ENCODE results near the gene KIF21A. TPM values are rescaled to one million over a fixed set of nuclear protein-coding genes. Genes with fewer than 3 reads are reported as not detected.

KIF21A gene
- total RNA-seq, 2 donors from 2014 or later = 32.3 to 35.3 TPM

- H3K4me3 ChIP-seq (ENCODE audit: low read length) = no peak overlapping the region
- no peaks in the 10 kb centered on the region for H3K4me1 ChIP-seq (ENCODE audit: control insufficient read depth, insufficient read depth, low read length)
- Mint-ChIP-seq H3K9me3 (no peaks in the 10 kb centered on the region), H3K4me3 (no peak overlapping the region), H3K36me3 (ENCODE audit: low read depth) (no peaks in the 10 kb centered on the region), H3K4me1 (peaks cover 1% of the 10 kb centered on the region), H3K27me3 (ENCODE audit: insufficient read depth) (no peaks in the 10 kb centered on the region), H3K27ac (no peak overlapping the region)
- no peak overlapping the region for H3K27ac ChIP-seq (ENCODE audit: low read depth, low read length)
- no peak overlapping the region for H3K9ac ChIP-seq (ENCODE audit: extremely low read depth, low read length, poor library complexity, severe bottlenecking)
- DNase-seq = peak; percentile 71
- no peaks in the 10 kb centered on the region for H3K27me3 ChIP-seq (ENCODE audit: control insufficient read depth, insufficient read depth, low read length, poor library complexity, severe bottlenecking)
- TF ChIP-seq CTCF (conservative IDR thresholded peaks at IDR 0.05) = peak; percentile 82
- 38 to 40% methylated on average over 5 to 8 of the region's 8 CpGs for WGBS, 2 experiments (ENCODE audit: insufficient coverage in 1 of 2, insufficient read length in 1 of 2)
- no peaks in the 10 kb centered on the region for H3K9me3 ChIP-seq (ENCODE audit: control insufficient read depth, low read length)
- no peaks in the 10 kb centered on the region for H3K36me3 ChIP-seq (ENCODE audit: control insufficient read depth, insufficient read depth, low read length)
Observed at GRCh38 chr12:39272871-39273655, 169.9 kb downstream of the KIF21A start.

GRCh38 chr12:39269492-39269891 lies 173.4 kb downstream of the KIF21A start:
- no peak overlapping the region for H3K9ac ChIP-seq (ENCODE audit: extremely low read depth, low read length, poor library complexity, severe bottlenecking)
- 93 to 95% methylated on average over 4 to 5 of the region's 5 CpGs for WGBS, 2 experiments (ENCODE audit: insufficient coverage in 1 of 2, insufficient read length in 1 of 2)
- no peak for TF ChIP-seq CTCF (conservative IDR thresholded peaks at IDR 0.05)
- H3K27ac ChIP-seq (ENCODE audit: low read depth, low read length) = no peak overlapping the region
- H3K9me3 ChIP-seq (ENCODE audit: control insufficient read depth, low read length) = no peaks in the 10 kb centered on the region
- Mint-ChIP-seq H3K4me1 (peaks cover 1% of the 10 kb centered on the region), H3K9me3 (peaks cover 3% of the 10 kb centered on the region), H3K36me3 (ENCODE audit: low read depth) (no peaks in the 10 kb centered on the region), H3K4me3 (no peak overlapping the region), H3K27ac (no peak overlapping the region), H3K27me3 (ENCODE audit: insufficient read depth) (no peaks in the 10 kb centered on the region)
- no peak for DNase-seq
- H3K4me1 ChIP-seq (ENCODE audit: control insufficient read depth, insufficient read depth, low read length) = no peaks in the 10 kb centered on the region
- H3K27me3 ChIP-seq (ENCODE audit: control insufficient read depth, insufficient read depth, low read length, poor library complexity, severe bottlenecking) = no peaks in the 10 kb centered on the region
- no peak overlapping the region for H3K4me3 ChIP-seq (ENCODE audit: low read length)
- no peaks in the 10 kb centered on the region for H3K36me3 ChIP-seq (ENCODE audit: control insufficient read depth, insufficient read depth, low read length)

GRCh38 chr12:39267886-39268285 lies 175.0 kb downstream of the KIF21A start:
- Histone ChIP-seq H3K4me1 (ENCODE audit: control insufficient read depth, insufficient read depth, low read length) (no peaks in the 10 kb centered on the region), H3K9me3 (ENCODE audit: control insufficient read depth, low read length) (no peaks in the 10 kb centered on the region), H3K36me3 (ENCODE audit: control insufficient read depth, insufficient read depth, low read length) (no peaks in the 10 kb centered on the region), H3K27ac (ENCODE audit: low read depth, low read length) (no peak overlapping the region), H3K4me3 (ENCODE audit: low read length) (no peak overlapping the region), H3K9ac (ENCODE audit: extremely low read depth, low read length, poor library complexity, severe bottlenecking) (no peak overlapping the region), H3K27me3 (ENCODE audit: control insufficient read depth, insufficient read depth, low read length, poor library complexity, severe bottlenecking) (no peaks in the 10 kb centered on the region)
- Mint-ChIP-seq H3K36me3 (ENCODE audit: low read depth) (no peaks in the 10 kb centered on the region), H3K4me3 (no peak overlapping the region), H3K27ac (no peak overlapping the region), H3K27me3 (ENCODE audit: insufficient read depth) (no peaks in the 10 kb centered on the region), H3K4me1 (peaks cover 2% of the 10 kb centered on the region), H3K9me3 (peaks cover 8% of the 10 kb centered on the region)
- no peak for DNase-seq
- WGBS, 2 experiments (ENCODE audit: insufficient coverage in 1 of 2, insufficient read length in 1 of 2) = no CpG with 5 or more reads among the region's 1 CpG
- TF ChIP-seq CTCF (conservative IDR thresholded peaks at IDR 0.05) = no peak
